GM19324 (cell line): ENCODE data around the gene COX4I2.

Source experiments
- ATAC-seq: cut with Tn5 transposase; IDR thresholded peaks from one replicate; pipeline ENCODE4 v1.9.1; 2021; ENCODE audit warnings: mild to moderate bottlenecking, moderate library complexity; ENCODE audit not compliant: unreplicated experiment, low FRiP score

The COX4I2 gene

DNA sequence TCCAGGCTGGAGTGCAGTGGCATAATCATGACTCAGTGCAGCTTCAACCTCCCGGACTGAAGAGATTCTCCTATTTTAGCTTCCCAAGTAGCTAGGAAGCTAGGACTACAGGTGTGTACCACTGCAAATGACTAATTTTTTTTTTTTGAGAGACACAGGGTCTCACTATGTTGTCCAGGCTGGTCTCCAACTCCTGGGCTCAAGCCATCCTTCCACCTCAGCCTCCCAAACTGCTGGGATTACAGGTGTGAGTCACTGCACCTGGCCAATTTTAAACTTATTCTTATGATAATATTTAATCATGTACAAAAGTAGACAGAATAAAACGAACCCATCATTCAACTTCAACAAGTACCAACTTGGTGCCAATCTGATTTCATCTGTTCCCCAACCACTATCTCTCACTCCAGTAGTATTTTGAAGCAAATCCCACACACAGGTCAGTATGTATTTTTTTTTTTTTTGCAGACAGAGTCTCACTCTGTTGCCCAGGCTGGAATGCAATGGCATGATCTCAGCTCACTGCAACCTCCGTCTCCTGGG, 52.5 kb downstream of the COX4I2 start:
- ATAC-seq: no peak

DNA sequence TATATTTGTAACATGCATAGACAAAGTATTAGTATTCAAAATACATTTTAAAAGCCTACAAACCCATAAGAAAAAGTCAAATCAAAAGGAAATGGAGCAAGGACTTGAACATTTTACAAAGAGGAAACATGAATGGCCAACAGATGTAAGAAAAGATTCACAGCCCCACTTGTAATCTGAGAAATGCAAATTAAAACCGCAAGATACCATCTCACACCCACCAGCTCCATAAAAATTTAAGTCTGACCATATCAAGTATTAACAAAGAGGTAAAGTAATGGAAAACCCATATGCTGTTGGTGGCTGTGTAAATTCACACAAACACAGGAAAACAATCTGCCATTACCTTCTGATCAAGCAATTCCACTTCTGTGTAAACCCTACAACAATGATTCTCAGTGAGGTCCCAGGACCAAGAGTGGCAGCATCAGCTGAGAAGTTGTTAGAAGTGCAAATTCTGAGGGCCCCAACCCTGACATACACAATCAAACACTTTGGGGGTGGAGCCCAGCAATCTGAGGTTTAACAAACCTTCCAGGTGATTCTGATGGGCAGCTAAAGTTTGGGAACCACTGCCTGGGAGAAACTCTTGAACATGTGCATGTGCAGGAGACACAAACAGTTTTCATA, 54.0 kb downstream of the COX4I2 start:
- ATAC-seq: peak; percentile 57

DNA sequence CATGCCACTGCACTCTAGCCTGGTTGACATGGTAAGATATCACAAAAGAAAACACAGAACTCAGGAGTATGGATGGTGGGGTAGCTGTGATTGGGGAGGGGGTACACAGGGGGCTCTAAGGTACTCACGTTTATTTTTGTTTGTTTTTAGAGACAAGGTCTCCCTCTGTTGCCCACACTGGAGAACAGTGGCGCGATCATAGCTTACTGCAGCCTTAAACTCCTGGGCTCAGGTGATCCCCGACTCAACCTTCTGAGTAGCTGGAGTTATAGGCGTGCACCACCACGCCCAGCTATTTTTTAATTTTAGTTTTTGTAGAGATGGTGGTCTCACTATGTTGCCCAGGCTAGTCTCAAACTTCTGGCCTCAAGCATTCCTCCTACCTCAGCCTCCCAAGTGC, 55.7 kb downstream of the COX4I2 start:
- ATAC-seq: no peak

GRCh38 chr20:31693987-31694661, 56.4 kb downstream of the COX4I2 start:
- no peak for ATAC-seq
